ENCODE measurements around the gene PRRC2A.

The PRRC2A gene

GRCh38 chr6:31614684-31615578 lies 5.6 kb upstream of the PRRC2A start, which contains the start of gene AIF1:
Gene AIF1, plus strand, starts transcription at chr6:31615234. Its CDS starts 96 bp downstream, at chr6:31615330.
- Histone ChIP-seq H2AFZ (ENCODE audit: low read length, unreplicated experiment) (no peak within 1 kb of the TSS), H3K27me3 (ENCODE audit: insufficient read depth, low read length) (no peaks in the 10 kb centered on the region), H3K4me1 (ENCODE audit: control insufficient read depth, insufficient read depth, low read length, unreplicated experiment) (no peaks in the 10 kb centered on the region), H3K4me3 (ENCODE audit: low read depth, low read length) (no peak within 1 kb of the TSS), H3K27ac (ENCODE audit: low read depth, low read length) (no peak within 1 kb of the TSS), H3K36me3 (ENCODE audit: insufficient read depth, low read length) (no peaks in the 10 kb centered on the region), H3K79me2 (ENCODE audit: control insufficient read depth, insufficient read depth, low read length, unreplicated experiment) (no peaks in the 10 kb centered on the region)

GRCh38 chr6:31615748-31616147 lies 4.8 kb upstream of the PRRC2A start:
- Histone ChIP-seq H2AFZ (ENCODE audit: low read length, unreplicated experiment) (no peak overlapping the region), H3K27me3 (ENCODE audit: insufficient read depth, low read length) (no peaks in the 10 kb centered on the region), H3K4me3 (ENCODE audit: low read depth, low read length) (no peak overlapping the region), H3K79me2 (ENCODE audit: control insufficient read depth, insufficient read depth, low read length, unreplicated experiment) (no peaks in the 10 kb centered on the region), H3K36me3 (ENCODE audit: insufficient read depth, low read length) (no peaks in the 10 kb centered on the region), H3K4me1 (ENCODE audit: control insufficient read depth, insufficient read depth, low read length, unreplicated experiment) (no peaks in the 10 kb centered on the region), H3K27ac (ENCODE audit: low read depth, low read length) (no peak overlapping the region)

DNA sequence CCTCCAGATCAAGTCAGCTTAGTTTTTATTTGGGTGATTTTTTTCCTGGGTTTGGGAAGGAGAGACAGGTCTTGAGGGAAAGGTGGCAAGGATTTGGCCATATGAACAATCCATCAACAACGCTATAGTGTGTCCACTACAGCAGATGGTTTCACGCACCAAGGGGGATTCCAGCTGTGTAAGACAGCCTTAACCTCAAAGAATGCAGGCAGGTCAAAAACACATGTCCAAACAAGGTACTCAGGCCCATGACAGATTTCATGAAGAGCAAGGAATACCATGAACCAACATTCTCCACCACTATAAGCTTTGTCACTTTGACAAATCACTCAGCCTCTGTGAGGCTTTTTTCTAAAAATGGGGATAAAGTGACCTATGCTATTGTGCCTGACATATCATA lies 3.5 kb upstream of the PRRC2A start:
- Histone ChIP-seq H3K4me1 (ENCODE audit: control insufficient read depth, insufficient read depth, low read length, unreplicated experiment) (no peaks in the 10 kb centered on the region), H3K4me3 (ENCODE audit: low read depth, low read length) (no peak overlapping the region), H2AFZ (ENCODE audit: low read length, unreplicated experiment) (no peak overlapping the region), H3K27me3 (ENCODE audit: insufficient read depth, low read length) (no peaks in the 10 kb centered on the region), H3K27ac (ENCODE audit: low read depth, low read length) (no peak overlapping the region), H3K79me2 (ENCODE audit: control insufficient read depth, insufficient read depth, low read length, unreplicated experiment) (peaks cover 12% of the 10 kb centered on the region), H3K36me3 (ENCODE audit: insufficient read depth, low read length) (no peaks in the 10 kb centered on the region)

DNA sequence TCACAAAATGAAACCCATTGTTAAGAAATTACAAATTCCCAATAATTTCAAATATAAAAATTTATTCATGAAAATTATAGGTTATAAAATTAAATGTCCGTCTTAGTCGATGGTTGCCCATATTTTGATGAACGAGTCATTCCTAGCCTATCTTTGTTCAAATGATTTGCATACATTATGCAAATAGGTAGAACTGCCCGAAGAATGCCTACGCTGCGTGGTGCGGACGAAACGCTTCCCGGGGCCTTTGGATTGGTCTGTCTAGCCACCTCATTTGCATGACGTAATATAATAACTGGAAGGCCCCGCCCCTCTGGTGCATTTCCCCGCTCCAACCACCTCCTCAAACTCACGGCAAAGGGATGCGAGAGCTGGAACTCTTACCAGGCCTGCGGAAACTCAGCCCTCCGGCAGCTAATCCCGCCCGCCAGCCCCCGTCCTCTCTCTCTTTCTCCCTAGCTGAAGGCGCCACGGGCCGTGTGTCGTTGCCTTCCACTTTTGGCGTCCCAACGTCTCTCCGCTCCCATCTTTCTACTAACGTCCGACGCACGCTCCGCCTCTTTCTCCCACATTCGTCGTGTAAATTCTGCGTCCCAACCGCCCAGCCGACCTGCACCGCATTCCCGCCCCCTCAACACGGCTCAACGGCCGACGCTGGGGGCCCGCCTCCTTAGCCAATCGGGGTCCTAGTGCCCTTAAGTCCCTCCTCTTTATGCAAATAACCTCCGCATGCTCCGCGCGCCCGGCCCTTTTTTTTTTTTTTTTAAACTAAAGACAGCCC lies 520 bp upstream of the PRRC2A start:
- H3K36me3 ChIP-seq (ENCODE audit: insufficient read depth, low read length), result peaks cover 13% of the 10 kb centered on the region
- H3K27ac ChIP-seq (ENCODE audit: low read depth, low read length), result peak overlapping the region; percentile 98
- H3K79me2 ChIP-seq (ENCODE audit: control insufficient read depth, insufficient read depth, low read length, unreplicated experiment), result peaks cover 40% of the 10 kb centered on the region
- H3K27me3 ChIP-seq (ENCODE audit: insufficient read depth, low read length), result no peaks in the 10 kb centered on the region
- H2AFZ ChIP-seq (ENCODE audit: low read length, unreplicated experiment), result peak overlapping the region; percentile 64
- peak overlapping the region; percentile 94 for H3K4me3 ChIP-seq (ENCODE audit: low read depth, low read length)
- peaks cover 7% of the 10 kb centered on the region for H3K4me1 ChIP-seq (ENCODE audit: control insufficient read depth, insufficient read depth, low read length, unreplicated experiment)

DNA sequence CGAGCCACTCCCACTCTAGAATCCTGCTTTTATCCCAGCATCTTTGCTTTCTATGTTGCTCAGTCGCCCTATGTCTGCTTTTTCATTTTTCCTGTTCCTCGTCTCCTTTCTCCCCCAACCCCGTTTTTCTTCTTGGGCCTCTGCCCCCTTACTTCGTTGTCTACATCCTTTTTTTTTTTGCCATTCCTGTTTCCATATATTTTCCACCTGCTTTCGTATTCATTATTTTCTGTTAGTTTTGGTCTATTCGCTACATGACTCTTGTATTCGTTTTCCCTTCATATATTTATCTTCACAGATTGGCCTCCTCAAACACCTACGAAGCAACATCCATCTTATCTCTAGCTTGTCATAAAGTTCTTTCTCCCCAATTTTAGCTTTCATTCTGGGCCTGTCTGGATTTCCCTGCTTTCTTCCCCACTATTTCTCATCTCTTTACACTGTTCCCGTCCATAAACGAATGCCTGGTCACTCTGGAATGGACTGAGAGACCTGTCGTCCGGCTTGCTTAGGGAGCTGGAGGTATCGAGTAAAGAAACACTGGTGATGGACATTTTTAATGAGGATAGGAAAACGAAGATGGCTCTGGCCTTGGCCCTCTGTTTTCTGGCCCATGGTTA lies 915 bp downstream of the PRRC2A start:
- no peaks in the 10 kb centered on the region for H3K27me3 ChIP-seq (ENCODE audit: insufficient read depth, low read length)
- H3K4me3 ChIP-seq (ENCODE audit: low read depth, low read length), result peak overlapping the region; percentile 94
- peaks cover 27% of the 10 kb centered on the region for H3K36me3 ChIP-seq (ENCODE audit: insufficient read depth, low read length)
- H3K4me1 ChIP-seq (ENCODE audit: control insufficient read depth, insufficient read depth, low read length, unreplicated experiment), result peaks cover 7% of the 10 kb centered on the region
- H3K79me2 ChIP-seq (ENCODE audit: control insufficient read depth, insufficient read depth, low read length, unreplicated experiment), result peaks cover 52% of the 10 kb centered on the region
- H3K27ac ChIP-seq (ENCODE audit: low read depth, low read length), result peak overlapping the region; percentile 81
- no peak overlapping the region for H2AFZ ChIP-seq (ENCODE audit: low read length, unreplicated experiment)

- Histone ChIP-seq H2AFZ (ENCODE audit: low read length, unreplicated experiment) (no peak overlapping the region), H3K27ac (ENCODE audit: low read depth, low read length) (peak overlapping the region; percentile 81), H3K4me3 (ENCODE audit: low read depth, low read length) (peak overlapping the region; percentile 94), H3K4me1 (ENCODE audit: control insufficient read depth, insufficient read depth, low read length, unreplicated experiment) (peaks cover 7% of the 10 kb centered on the region), H3K27me3 (ENCODE audit: insufficient read depth, low read length) (no peaks in the 10 kb centered on the region), H3K79me2 (ENCODE audit: control insufficient read depth, insufficient read depth, low read length, unreplicated experiment) (peaks cover 57% of the 10 kb centered on the region), H3K36me3 (ENCODE audit: insufficient read depth, low read length) (peaks cover 31% of the 10 kb centered on the region)
These were observed 1.5 kb downstream of the PRRC2A start for GRCh38 chr6:31621991-31622390.

GRCh38 chr6:31622684-31623091 lies 2.2 kb downstream of the PRRC2A start:
- peaks cover 7% of the 10 kb centered on the region for H3K4me1 ChIP-seq (ENCODE audit: control insufficient read depth, insufficient read depth, low read length, unreplicated experiment)
- peaks cover 62% of the 10 kb centered on the region for H3K79me2 ChIP-seq (ENCODE audit: control insufficient read depth, insufficient read depth, low read length, unreplicated experiment)
- H3K4me3 ChIP-seq (ENCODE audit: low read depth, low read length), result peak overlapping the region; percentile 94
- no peak overlapping the region for H3K27ac ChIP-seq (ENCODE audit: low read depth, low read length)
- peaks cover 37% of the 10 kb centered on the region for H3K36me3 ChIP-seq (ENCODE audit: insufficient read depth, low read length)
- no peak overlapping the region for H2AFZ ChIP-seq (ENCODE audit: low read length, unreplicated experiment)
- no peaks in the 10 kb centered on the region for H3K27me3 ChIP-seq (ENCODE audit: insufficient read depth, low read length)

GRCh38 chr6:31624070-31624469 lies 3.6 kb downstream of the PRRC2A start:
- Histone ChIP-seq H3K4me3 (ENCODE audit: low read depth, low read length) (no peak overlapping the region), H3K79me2 (ENCODE audit: control insufficient read depth, insufficient read depth, low read length, unreplicated experiment) (peaks cover 72% of the 10 kb centered on the region), H2AFZ (ENCODE audit: low read length, unreplicated experiment) (no peak overlapping the region), H3K27me3 (ENCODE audit: insufficient read depth, low read length) (no peaks in the 10 kb centered on the region), H3K27ac (ENCODE audit: low read depth, low read length) (no peak overlapping the region), H3K36me3 (ENCODE audit: insufficient read depth, low read length) (peaks cover 49% of the 10 kb centered on the region), H3K4me1 (ENCODE audit: control insufficient read depth, insufficient read depth, low read length, unreplicated experiment) (peaks cover 7% of the 10 kb centered on the region)

DNA sequence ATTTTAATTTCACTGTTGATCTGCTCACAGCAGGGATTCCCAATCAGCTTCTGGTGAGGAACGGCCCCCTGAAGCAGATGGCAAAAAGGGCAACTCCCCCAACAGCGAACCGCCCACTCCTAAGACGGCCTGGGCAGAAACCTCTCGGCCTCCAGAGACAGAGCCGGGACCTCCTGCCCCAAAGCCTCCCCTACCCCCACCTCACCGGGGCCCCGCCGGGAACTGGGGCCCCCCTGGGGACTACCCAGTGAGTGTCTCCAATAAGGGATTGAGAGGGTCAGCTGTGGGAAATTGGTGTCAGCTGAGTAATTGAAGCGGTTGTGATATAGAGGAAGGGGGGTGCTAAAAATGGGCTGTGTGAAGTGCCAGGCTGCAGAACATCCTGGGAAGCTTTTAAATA lies 6.4 kb downstream of the PRRC2A start:
- Histone ChIP-seq H3K4me3 (ENCODE audit: low read depth, low read length) (no peak overlapping the region), H3K36me3 (ENCODE audit: insufficient read depth, low read length) (peaks cover 57% of the 10 kb centered on the region), H3K27ac (ENCODE audit: low read depth, low read length) (no peak overlapping the region), H3K79me2 (ENCODE audit: control insufficient read depth, insufficient read depth, low read length, unreplicated experiment) (peaks cover 62% of the 10 kb centered on the region), H3K27me3 (ENCODE audit: insufficient read depth, low read length) (no peaks in the 10 kb centered on the region), H3K4me1 (ENCODE audit: control insufficient read depth, insufficient read depth, low read length, unreplicated experiment) (peaks cover 7% of the 10 kb centered on the region), H2AFZ (ENCODE audit: low read length, unreplicated experiment) (no peak overlapping the region)

GRCh38 chr6:31627690-31628287 lies 7.3 kb downstream of the PRRC2A start:
- H3K4me3 ChIP-seq (ENCODE audit: low read depth, low read length), result no peak overlapping the region
- H2AFZ ChIP-seq (ENCODE audit: low read length, unreplicated experiment), result no peak overlapping the region
- no peak overlapping the region for H3K27ac ChIP-seq (ENCODE audit: low read depth, low read length)
- H3K36me3 ChIP-seq (ENCODE audit: insufficient read depth, low read length), result peaks cover 59% of the 10 kb centered on the region
- peaks cover 2% of the 10 kb centered on the region for H3K4me1 ChIP-seq (ENCODE audit: control insufficient read depth, insufficient read depth, low read length, unreplicated experiment)
- H3K79me2 ChIP-seq (ENCODE audit: control insufficient read depth, insufficient read depth, low read length, unreplicated experiment), result peaks cover 56% of the 10 kb centered on the region
- H3K27me3 ChIP-seq (ENCODE audit: insufficient read depth, low read length), result no peaks in the 10 kb centered on the region
